ENCODE measurements around the gene PIGBOS1.

Gene PIGBOS1, protein sequence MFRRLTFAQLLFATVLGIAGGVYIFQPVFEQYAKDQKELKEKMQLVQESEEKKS

GRCh38 chr15:55318588-55319494, at the start of gene PIGBOS1, which contains the start of gene PIGB:
Gene PIGBOS1 (minus strand): TSS chr15:55319123. CDS start chr15:55317792, 1,331 bp downstream.
Gene PIGB (plus strand): TSS chr15:55319222. CDS start chr15:55319251, 29 bp downstream.
- Mint-ChIP-seq H3K9me3 (no peaks in the 10 kb centered on the region), H3K4me1 (ENCODE audit: low read depth) (peaks cover 75% of the 10 kb centered on the region), H3K27ac (peak within 1 kb of the TSS; percentile 98), H3K27me3 (no peaks in the 10 kb centered on the region), H3K4me3 (peak within 1 kb of the TSS; percentile 95), H3K36me3 (ENCODE audit: low read depth) (peaks cover 35% of the 10 kb centered on the region)

GRCh38 chr15:55366981-55367380, 48.1 kb upstream of the PIGBOS1 start:
- H3K4me3 Mint-ChIP-seq, result no peak overlapping the region
- H3K4me1 Mint-ChIP-seq (ENCODE audit: low read depth), result no peaks in the 10 kb centered on the region
- no peak overlapping the region for H3K27ac Mint-ChIP-seq
- peaks cover 16% of the 10 kb centered on the region for H3K36me3 Mint-ChIP-seq (ENCODE audit: low read depth)
- no peaks in the 10 kb centered on the region for H3K27me3 Mint-ChIP-seq
- H3K9me3 Mint-ChIP-seq, result no peaks in the 10 kb centered on the region

DNA sequence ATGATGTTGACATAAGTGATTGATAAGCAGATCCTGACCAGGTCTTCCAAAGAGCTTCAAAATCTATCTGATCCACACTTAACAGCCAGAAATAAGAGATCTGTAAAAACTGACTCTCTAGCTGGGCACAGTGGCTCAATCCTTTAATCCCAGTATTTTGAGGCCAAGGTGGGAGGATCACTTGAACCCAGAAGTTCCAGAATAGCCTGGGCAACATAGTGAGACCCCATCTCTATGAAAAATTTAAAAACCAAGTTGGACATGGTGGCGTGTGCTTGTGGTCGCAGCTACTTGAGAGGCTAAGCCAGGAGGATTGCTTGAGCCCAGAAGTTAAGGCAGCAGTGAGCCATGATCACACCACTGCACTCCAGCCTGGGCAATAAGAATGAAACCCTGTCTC, 43.7 kb upstream of the PIGBOS1 start:
- no peak overlapping the region for H3K27ac Mint-ChIP-seq
- H3K4me1 Mint-ChIP-seq (ENCODE audit: low read depth), result no peaks in the 10 kb centered on the region
- no peak overlapping the region for H3K4me3 Mint-ChIP-seq
- no peaks in the 10 kb centered on the region for H3K27me3 Mint-ChIP-seq
- H3K36me3 Mint-ChIP-seq (ENCODE audit: low read depth), result peaks cover 13% of the 10 kb centered on the region
- H3K9me3 Mint-ChIP-seq, result no peaks in the 10 kb centered on the region

DNA sequence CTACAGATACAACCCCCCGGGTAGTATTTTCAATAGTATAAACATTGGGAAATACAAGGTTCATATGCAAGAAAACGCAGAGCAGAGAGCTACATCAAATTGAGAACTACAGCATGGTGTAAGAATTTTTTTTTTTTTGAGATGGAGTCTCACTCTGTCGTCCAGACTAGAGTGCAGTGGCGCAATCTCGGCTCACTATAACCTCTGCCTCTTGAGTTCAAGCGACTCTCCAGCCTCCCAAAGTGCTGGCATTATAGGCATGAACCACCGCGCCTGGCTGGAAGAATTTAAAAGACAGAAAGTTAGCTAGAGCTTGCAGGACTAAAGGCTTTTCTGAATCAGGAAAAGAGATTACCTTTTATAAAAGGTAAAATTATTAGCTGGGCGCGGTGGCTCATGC, 42.1 kb upstream of the PIGBOS1 start:
- H3K27me3 Mint-ChIP-seq, result no peaks in the 10 kb centered on the region
- H3K4me1 Mint-ChIP-seq (ENCODE audit: low read depth), result no peaks in the 10 kb centered on the region
- H3K36me3 Mint-ChIP-seq (ENCODE audit: low read depth), result peaks cover 20% of the 10 kb centered on the region
- no peaks in the 10 kb centered on the region for H3K9me3 Mint-ChIP-seq
- no peak overlapping the region for H3K27ac Mint-ChIP-seq
- no peak overlapping the region for H3K4me3 Mint-ChIP-seq

DNA sequence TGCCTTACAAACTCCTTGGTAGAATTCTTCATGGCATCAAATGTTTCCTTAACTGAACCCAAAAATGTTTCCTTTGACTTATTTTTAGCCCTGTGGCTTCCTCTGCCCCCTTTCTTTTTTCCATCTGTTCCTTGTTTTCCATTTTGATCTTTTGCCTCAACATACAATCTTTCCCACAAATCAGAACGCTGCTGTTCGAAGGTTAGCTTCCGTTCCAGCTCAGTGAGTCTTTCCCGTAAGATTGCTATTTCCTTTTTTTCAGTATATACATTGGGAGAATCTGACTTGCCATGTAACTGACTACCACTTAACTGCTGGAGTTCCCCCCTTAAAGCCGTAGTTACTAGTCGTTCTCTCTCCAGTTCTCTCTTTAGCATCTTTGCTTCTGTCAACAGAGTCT, 41.3 kb upstream of the PIGBOS1 start:
- no peaks in the 10 kb centered on the region for H3K9me3 Mint-ChIP-seq
- no peaks in the 10 kb centered on the region for H3K27me3 Mint-ChIP-seq

DNA sequence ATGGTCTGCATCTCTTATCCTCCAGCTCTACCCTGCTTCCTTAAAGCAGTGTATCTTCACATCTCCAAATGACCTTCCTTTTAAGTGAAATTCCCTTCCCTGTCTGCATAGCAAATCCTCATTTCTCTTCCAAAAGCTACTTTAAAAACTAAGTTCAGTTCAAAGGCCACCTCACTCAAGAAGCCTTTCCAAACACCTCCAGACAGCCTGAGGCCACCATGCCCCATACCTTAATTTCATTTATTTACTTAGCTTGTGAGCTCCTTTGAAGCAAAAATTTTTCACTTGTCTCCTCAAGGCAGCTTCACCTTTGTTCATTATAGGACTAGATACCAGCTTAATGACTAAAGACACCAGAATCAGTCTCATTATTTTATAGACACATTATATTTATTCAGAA, 39.5 kb upstream of the PIGBOS1 start:
- Mint-ChIP-seq H3K9me3 (no peaks in the 10 kb centered on the region), H3K36me3 (ENCODE audit: low read depth) (peaks cover 23% of the 10 kb centered on the region), H3K27ac (no peak overlapping the region), H3K27me3 (no peaks in the 10 kb centered on the region), H3K4me1 (ENCODE audit: low read depth) (no peaks in the 10 kb centered on the region), H3K4me3 (no peak overlapping the region)

More for the DNA sequence above, 41.3 kb upstream of the PIGBOS1 start:
- Mint-ChIP-seq H3K4me1 (ENCODE audit: low read depth) (no peaks in the 10 kb centered on the region), H3K36me3 (ENCODE audit: low read depth) (peaks cover 25% of the 10 kb centered on the region), H3K4me3 (no peak overlapping the region), H3K27ac (peak overlapping the region; percentile 39)

- H3K4me3 Mint-ChIP-seq, result no peak overlapping the region
- no peak overlapping the region for H3K27ac Mint-ChIP-seq
- H3K36me3 Mint-ChIP-seq (ENCODE audit: low read depth), result peaks cover 23% of the 10 kb centered on the region
- H3K27me3 Mint-ChIP-seq, result no peaks in the 10 kb centered on the region
- no peaks in the 10 kb centered on the region for H3K9me3 Mint-ChIP-seq
- H3K4me1 Mint-ChIP-seq (ENCODE audit: low read depth), result no peaks in the 10 kb centered on the region
These were observed 38.9 kb upstream of the PIGBOS1 start for GRCh38 chr15:55357774-55358173.

- Mint-ChIP-seq H3K4me3 (no peak overlapping the region), H3K9me3 (no peaks in the 10 kb centered on the region), H3K27me3 (no peaks in the 10 kb centered on the region), H3K36me3 (ENCODE audit: low read depth) (peaks cover 20% of the 10 kb centered on the region), H3K27ac (no peak overlapping the region), H3K4me1 (ENCODE audit: low read depth) (no peaks in the 10 kb centered on the region)
These were observed 38.2 kb upstream of the PIGBOS1 start for GRCh38 chr15:55356985-55357585.

DNA sequence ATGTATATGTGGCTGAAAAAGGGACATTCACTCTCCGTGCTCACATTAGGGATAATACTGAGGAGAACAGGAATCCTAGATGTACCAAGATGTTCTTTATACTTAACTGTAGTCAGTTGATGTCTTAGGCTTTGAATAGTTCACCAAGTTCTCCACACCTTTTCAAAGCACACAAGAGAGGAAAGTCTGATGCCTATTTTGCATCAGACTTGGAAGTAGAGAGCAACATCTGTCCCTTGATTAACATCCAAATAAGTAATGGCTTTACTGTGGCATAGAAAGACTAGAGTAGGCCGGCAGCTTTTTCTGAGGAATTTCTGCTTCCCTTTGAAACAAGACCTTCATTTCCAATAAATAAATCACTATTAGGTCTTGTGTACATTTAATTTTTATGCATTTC, 34.1 kb upstream of the PIGBOS1 start:
- no peaks in the 10 kb centered on the region for H3K9me3 Mint-ChIP-seq
- H3K27ac Mint-ChIP-seq, result no peak overlapping the region
- H3K4me1 Mint-ChIP-seq (ENCODE audit: low read depth), result no peaks in the 10 kb centered on the region
- H3K27me3 Mint-ChIP-seq, result no peaks in the 10 kb centered on the region
- H3K4me3 Mint-ChIP-seq, result no peak overlapping the region
- H3K36me3 Mint-ChIP-seq (ENCODE audit: low read depth), result peaks cover 35% of the 10 kb centered on the region

DNA sequence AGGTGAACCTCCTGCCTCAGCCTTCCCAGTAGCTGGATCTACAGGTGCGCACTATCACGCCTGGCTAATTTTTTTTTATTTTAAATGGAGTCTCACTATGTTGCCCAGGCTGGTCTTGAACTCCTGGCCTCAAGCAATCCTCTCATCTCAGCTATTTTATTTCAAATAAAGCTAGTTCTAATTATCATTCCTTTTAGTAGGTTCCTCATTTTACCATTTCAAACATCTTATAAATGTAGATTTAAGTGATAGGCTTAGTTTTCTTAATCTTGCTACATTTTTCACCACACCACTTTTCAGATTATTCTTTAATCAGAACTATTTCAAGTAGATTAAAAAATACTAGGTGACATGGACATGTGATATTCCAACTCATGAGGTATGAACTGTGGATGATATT, 30.4 kb upstream of the PIGBOS1 start:
- Mint-ChIP-seq H3K4me1 (ENCODE audit: low read depth) (no peaks in the 10 kb centered on the region), H3K4me3 (no peak overlapping the region), H3K27ac (no peak overlapping the region), H3K36me3 (ENCODE audit: low read depth) (peaks cover 39% of the 10 kb centered on the region), H3K9me3 (no peaks in the 10 kb centered on the region), H3K27me3 (no peaks in the 10 kb centered on the region)

- Mint-ChIP-seq H3K4me1 (ENCODE audit: low read depth) (no peaks in the 10 kb centered on the region), H3K9me3 (no peaks in the 10 kb centered on the region), H3K27ac (no peak overlapping the region), H3K36me3 (ENCODE audit: low read depth) (peaks cover 47% of the 10 kb centered on the region), H3K4me3 (no peak overlapping the region), H3K27me3 (no peaks in the 10 kb centered on the region)
These were observed 29.4 kb upstream of the PIGBOS1 start for GRCh38 chr15:55348281-55348778.

DNA sequence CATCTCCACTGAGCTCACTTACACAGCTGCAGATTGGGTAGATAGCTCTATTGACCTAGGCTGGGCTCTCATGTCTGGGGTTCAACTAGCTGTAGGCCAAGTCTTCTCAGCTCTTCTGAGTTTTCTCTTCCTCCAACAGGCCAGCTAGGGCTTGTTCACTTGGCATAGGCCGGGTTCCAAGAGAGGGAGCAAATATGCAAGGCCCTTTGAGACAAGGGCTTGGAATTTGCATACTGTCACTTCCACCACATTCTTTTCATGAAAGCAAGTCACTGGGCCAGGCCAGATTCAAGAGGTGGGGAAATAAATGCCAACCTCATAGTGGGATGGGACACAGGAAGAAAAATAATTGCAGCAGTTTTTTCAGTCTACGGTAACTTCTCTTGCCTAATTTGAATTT, 25.3 kb upstream of the PIGBOS1 start:
- Mint-ChIP-seq H3K27me3 (no peaks in the 10 kb centered on the region), H3K36me3 (ENCODE audit: low read depth) (peaks cover 41% of the 10 kb centered on the region), H3K4me3 (no peak overlapping the region), H3K9me3 (no peaks in the 10 kb centered on the region), H3K27ac (no peak overlapping the region), H3K4me1 (ENCODE audit: low read depth) (no peaks in the 10 kb centered on the region)

- H3K4me1 Mint-ChIP-seq (ENCODE audit: low read depth), result no peaks in the 10 kb centered on the region
- H3K27ac Mint-ChIP-seq, result no peak overlapping the region
- H3K27me3 Mint-ChIP-seq, result no peaks in the 10 kb centered on the region
- no peak overlapping the region for H3K4me3 Mint-ChIP-seq
- H3K36me3 Mint-ChIP-seq (ENCODE audit: low read depth), result peaks cover 37% of the 10 kb centered on the region
- no peaks in the 10 kb centered on the region for H3K9me3 Mint-ChIP-seq
These were observed 24.2 kb upstream of the PIGBOS1 start for GRCh38 chr15:55343168-55343567.

- Mint-ChIP-seq H3K9me3 (no peaks in the 10 kb centered on the region), H3K36me3 (ENCODE audit: low read depth) (peaks cover 33% of the 10 kb centered on the region), H3K27me3 (no peaks in the 10 kb centered on the region)
These were observed 18.2 kb upstream of the PIGBOS1 start for GRCh38 chr15:55337160-55337559.

GRCh38 chr15:55334997-55335396, 16.1 kb upstream of the PIGBOS1 start:
- Mint-ChIP-seq H3K9me3 (no peaks in the 10 kb centered on the region), H3K27ac (no peak overlapping the region), H3K27me3 (no peaks in the 10 kb centered on the region), H3K4me3 (no peak overlapping the region), H3K36me3 (ENCODE audit: low read depth) (peaks cover 45% of the 10 kb centered on the region), H3K4me1 (ENCODE audit: low read depth) (no peaks in the 10 kb centered on the region)

More at GRCh38 chr15:55337160-55337559, 18.2 kb upstream of the PIGBOS1 start:
- H3K27ac Mint-ChIP-seq, result no peak overlapping the region
- H3K4me1 Mint-ChIP-seq (ENCODE audit: low read depth), result no peaks in the 10 kb centered on the region
- no peak overlapping the region for H3K4me3 Mint-ChIP-seq

Data from stimulated activated naive CD8-positive, alpha-beta T cell treated with anti-CD3 and anti-CD28 coated beads, Interleukin-15, Interleukin-2, amounts not matched to agents 100 ng/mL and 50 ng/mL, for 24 hours (primary cell).